Measurements from ENCODE around the gene ETFA.
A peak's percentile ranks its signal among the peaks of the same experiment; 100 is the strongest.

Gene ETFA

DNA sequence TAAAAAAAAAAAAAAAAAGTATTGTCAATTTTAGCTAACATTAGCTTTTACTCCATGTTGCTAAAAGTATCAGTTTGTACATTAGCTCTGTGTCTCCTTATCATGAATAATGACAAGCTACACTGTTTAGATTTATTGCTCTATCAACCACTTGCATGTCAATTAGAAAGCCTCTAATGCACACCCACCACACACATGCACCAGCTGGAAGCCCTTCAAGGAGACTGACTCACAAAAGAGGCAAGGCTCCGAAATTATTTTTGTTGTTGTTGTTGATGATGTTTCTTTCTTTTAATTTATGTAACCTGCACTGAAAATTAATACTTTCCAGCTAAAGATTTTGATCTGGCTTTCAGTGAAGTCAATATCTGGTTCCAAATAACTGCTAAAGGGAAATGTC is 71.5 kb downstream of the ETFA start:
- TF ChIP-seq, protein P1, sequence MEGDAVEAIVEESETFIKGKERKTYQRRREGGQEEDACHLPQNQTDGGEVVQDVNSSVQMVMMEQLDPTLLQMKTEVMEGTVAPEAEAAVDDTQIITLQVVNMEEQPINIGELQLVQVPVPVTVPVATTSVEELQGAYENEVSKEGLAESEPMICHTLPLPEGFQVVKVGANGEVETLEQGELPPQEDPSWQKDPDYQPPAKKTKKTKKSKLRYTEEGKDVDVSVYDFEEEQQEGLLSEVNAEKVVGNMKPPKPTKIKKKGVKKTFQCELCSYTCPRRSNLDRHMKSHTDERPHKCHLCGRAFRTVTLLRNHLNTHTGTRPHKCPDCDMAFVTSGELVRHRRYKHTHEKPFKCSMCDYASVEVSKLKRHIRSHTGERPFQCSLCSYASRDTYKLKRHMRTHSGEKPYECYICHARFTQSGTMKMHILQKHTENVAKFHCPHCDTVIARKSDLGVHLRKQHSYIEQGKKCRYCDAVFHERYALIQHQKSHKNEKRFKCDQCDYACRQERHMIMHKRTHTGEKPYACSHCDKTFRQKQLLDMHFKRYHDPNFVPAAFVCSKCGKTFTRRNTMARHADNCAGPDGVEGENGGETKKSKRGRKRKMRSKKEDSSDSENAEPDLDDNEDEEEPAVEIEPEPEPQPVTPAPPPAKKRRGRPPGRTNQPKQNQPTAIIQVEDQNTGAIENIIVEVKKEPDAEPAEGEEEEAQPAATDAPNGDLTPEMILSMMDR (IDR thresholded peaks at IDR 0.05; ENCODE audit: poor library complexity, severe bottlenecking): no peak
- H3K27me3 ChIP-seq (ENCODE audit: insufficient read depth, poor library complexity, severe bottlenecking): no peaks in the 10 kb centered on the region
- no peak overlapping the region for H3K4me3 ChIP-seq (ENCODE audit: severe bottlenecking)
- H3K27ac ChIP-seq (ENCODE audit: poor library complexity, severe bottlenecking): no peak overlapping the region
- no peaks in the 10 kb centered on the region for H3K4me1 ChIP-seq (ENCODE audit: insufficient read depth, poor library complexity, severe bottlenecking)
- DNase-seq (ENCODE audit: low spot score): no peak
- H3K9me3 ChIP-seq (ENCODE audit: severe bottlenecking): no peaks in the 10 kb centered on the region
- H3K36me3 ChIP-seq (ENCODE audit: low read depth): peaks cover 25% of the 10 kb centered on the region
- ATAC-seq (ENCODE audit: low read depth): no peak

DNA sequence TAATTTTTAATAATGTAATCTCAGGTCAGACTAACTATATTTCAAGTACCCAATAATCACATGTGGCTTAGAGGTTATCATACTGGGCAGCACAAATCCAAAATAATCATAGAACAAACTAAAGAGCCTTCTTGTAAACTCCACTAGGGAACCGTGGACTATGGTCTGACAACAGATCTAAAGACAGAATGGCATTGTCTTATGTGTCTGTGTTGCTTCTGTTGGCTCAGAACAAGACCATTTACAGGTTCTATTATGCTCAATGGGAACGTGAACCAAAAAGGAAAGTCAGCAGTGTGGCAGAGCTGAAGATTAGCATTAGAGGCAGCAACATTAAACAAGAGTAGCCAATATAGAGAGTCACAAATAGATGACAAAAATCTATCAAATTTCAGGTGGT is 74.9 kb downstream of the ETFA start:
- no peaks in the 10 kb centered on the region for H3K4me1 ChIP-seq (ENCODE audit: insufficient read depth, poor library complexity, severe bottlenecking)
- no peak overlapping the region for H3K4me3 ChIP-seq (ENCODE audit: severe bottlenecking)
- TF ChIP-seq, protein P1 (IDR thresholded peaks at IDR 0.05; ENCODE audit: poor library complexity, severe bottlenecking): no peak
- no peak for DNase-seq (ENCODE audit: low spot score)
- peaks cover 26% of the 10 kb centered on the region for H3K36me3 ChIP-seq (ENCODE audit: low read depth)
- H3K9me3 ChIP-seq (ENCODE audit: severe bottlenecking): no peaks in the 10 kb centered on the region
- ATAC-seq (ENCODE audit: low read depth): no peak
- H3K27ac ChIP-seq (ENCODE audit: poor library complexity, severe bottlenecking): no peak overlapping the region
- no peaks in the 10 kb centered on the region for H3K27me3 ChIP-seq (ENCODE audit: insufficient read depth, poor library complexity, severe bottlenecking)

DNA sequence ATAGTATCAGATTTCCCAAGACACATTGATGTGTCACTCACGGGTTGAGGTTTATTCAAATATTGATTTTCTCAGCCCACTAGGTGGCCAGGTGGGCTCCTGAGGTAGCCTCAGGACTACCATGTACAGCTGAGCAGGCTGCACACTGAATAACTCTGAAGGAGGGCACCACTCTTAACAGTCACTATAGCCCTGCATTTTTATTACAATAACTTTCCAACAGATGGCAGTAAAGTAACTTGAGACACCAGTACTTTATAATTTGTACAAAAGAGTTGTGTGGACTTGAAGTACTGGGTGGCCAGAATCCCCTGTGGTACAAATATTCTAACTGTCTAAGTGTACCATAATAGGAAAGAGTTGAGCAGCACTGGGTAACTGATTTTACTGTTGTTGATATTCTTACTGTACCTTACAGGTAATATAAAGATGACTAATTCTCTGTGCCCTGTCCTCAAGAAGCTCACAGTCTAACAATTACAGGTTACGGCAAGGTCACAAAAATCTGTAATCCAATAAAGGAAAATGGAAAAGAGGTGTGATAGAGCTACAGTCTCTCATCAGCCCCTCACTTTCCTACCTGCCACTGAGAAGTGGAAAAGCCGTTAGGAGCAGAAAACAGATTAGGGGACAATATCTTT is 76.0 kb downstream of the ETFA start:
- DNase-seq (ENCODE audit: low spot score) (no peak), ATAC-seq (ENCODE audit: low read depth) (peak; percentile 89)
- no peak overlapping the region for H3K4me3 ChIP-seq (ENCODE audit: severe bottlenecking)
- H3K9me3 ChIP-seq (ENCODE audit: severe bottlenecking): no peaks in the 10 kb centered on the region
- H3K27me3 ChIP-seq (ENCODE audit: insufficient read depth, poor library complexity, severe bottlenecking): no peaks in the 10 kb centered on the region
- H3K4me1 ChIP-seq (ENCODE audit: insufficient read depth, poor library complexity, severe bottlenecking): no peaks in the 10 kb centered on the region
- peaks cover 24% of the 10 kb centered on the region for H3K36me3 ChIP-seq (ENCODE audit: low read depth)
- no peak overlapping the region for H3K27ac ChIP-seq (ENCODE audit: poor library complexity, severe bottlenecking)
- TF ChIP-seq, protein P1 (IDR thresholded peaks at IDR 0.05; ENCODE audit: poor library complexity, severe bottlenecking): peak; percentile 91

DNA sequence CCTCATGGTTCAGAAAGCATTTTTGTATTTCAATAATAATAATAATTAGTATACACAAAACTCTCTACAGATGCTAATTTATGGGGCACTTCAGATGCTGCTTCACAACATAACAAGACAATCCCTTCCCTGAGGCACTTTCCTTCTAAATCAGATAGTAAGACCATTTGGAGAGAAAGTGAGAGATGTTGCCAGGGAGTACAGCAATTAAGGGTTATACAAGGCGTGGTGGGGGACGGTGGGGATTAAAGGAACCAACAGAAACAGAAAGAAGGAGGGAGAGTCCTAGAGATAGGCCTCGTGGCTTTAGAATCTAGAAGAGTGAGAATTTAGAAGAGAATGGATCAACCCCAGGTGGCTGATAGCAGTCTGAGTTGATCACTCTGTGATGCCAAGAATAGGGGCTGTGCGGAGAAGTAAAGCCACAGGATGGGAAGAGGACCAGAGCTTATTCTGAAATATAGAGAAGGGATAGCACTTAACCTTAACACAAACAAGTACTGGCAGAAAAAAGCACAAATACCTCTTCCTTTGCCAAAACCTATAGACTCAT is 76.9 kb downstream of the ETFA start:
- no peak for DNase-seq (ENCODE audit: low spot score)
- Histone ChIP-seq H3K36me3 (ENCODE audit: low read depth) (peaks cover 26% of the 10 kb centered on the region), H3K4me1 (ENCODE audit: insufficient read depth, poor library complexity, severe bottlenecking) (no peaks in the 10 kb centered on the region), H3K27ac (ENCODE audit: poor library complexity, severe bottlenecking) (no peak overlapping the region), H3K4me3 (ENCODE audit: severe bottlenecking) (no peak overlapping the region), H3K27me3 (ENCODE audit: insufficient read depth, poor library complexity, severe bottlenecking) (no peaks in the 10 kb centered on the region), H3K9me3 (ENCODE audit: severe bottlenecking) (no peaks in the 10 kb centered on the region)
- no peak for ATAC-seq (ENCODE audit: low read depth)
- TF ChIP-seq, protein P1 (IDR thresholded peaks at IDR 0.05; ENCODE audit: poor library complexity, severe bottlenecking): no peak

DNA sequence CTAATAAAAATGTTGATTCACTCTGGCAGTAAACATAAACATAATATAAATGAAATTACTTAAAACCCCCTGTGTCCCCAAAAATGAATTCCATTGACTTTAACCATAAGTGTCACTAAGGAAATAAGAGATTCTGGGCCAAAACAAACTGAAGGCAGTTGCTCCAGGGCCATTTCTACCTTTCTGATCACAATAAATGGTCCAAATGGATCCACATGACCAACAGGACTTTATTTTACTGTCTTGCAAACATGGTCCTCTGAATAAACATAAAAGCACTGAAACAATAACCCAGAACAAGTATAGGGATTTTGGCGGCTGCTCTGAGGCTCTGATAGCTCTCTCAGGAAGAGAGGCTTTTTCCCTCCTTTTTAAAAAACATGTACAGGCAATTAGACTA is 77.3 kb downstream of the ETFA start:
- H3K9me3 ChIP-seq (ENCODE audit: severe bottlenecking): no peaks in the 10 kb centered on the region
- no peak overlapping the region for H3K4me3 ChIP-seq (ENCODE audit: severe bottlenecking)
- TF ChIP-seq, protein P1 (IDR thresholded peaks at IDR 0.05; ENCODE audit: poor library complexity, severe bottlenecking): no peak
- no peak for ATAC-seq (ENCODE audit: low read depth)
- no peaks in the 10 kb centered on the region for H3K4me1 ChIP-seq (ENCODE audit: insufficient read depth, poor library complexity, severe bottlenecking)
- no peak for DNase-seq (ENCODE audit: low spot score)
- H3K36me3 ChIP-seq (ENCODE audit: low read depth): peaks cover 27% of the 10 kb centered on the region
- no peak overlapping the region for H3K27ac ChIP-seq (ENCODE audit: poor library complexity, severe bottlenecking)
- H3K27me3 ChIP-seq (ENCODE audit: insufficient read depth, poor library complexity, severe bottlenecking): no peaks in the 10 kb centered on the region
